ENCODE data around the gene PDP2.
A peak's percentile ranks its signal among the peaks of the same experiment; 100 is the strongest.
"Not testable (repeated sequence)": the region's sequence is repeated elsewhere in the genome, so short reads cannot be mapped to it uniquely, and the experiment has no call there.

Gene PDP2

GRCh38 chr16:66888647-66889615, 8.6 kb downstream of the PDP2 start:
- no peak for DNase-seq

DNA sequence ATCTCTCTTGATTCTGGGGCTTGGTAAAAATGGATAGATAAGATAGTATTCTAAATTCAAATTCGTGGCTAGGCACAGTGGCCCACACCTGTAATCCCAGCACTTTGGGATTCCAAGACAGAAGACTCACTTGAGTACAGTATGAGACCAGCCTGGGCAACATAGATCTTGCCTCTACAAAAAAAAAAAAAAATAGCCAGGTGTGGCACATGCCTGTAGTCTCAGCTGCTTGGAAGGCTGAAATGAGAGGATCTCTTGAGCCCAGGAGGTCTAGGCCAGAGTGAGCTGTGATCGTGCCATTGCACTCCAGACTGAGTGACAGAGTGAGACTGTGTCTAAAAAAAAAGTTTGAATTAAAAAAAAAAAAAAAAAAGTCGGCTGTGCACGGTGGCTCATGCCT, 9.3 kb downstream of the PDP2 start:
- DNase-seq = no peak

DNA sequence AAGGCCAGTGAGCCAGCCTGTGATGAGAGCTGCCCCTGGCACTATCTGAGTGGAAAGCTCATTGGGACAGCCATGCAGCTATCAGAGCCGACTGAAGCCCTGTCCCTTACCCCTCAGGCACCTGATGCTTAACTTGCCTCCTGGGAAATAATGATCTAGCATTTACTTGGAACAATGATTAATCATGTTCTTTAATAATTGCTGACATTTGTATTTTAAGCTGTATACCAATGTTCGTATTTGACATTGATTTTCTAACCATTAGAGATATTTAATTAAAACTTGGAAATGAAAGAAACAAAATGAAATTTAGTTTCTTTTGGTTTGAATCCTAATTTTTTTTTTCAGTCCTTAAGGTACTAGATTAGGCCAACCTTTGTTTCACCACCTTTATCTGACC, 10.5 kb downstream of the PDP2 start:
- no peak for DNase-seq

DNA sequence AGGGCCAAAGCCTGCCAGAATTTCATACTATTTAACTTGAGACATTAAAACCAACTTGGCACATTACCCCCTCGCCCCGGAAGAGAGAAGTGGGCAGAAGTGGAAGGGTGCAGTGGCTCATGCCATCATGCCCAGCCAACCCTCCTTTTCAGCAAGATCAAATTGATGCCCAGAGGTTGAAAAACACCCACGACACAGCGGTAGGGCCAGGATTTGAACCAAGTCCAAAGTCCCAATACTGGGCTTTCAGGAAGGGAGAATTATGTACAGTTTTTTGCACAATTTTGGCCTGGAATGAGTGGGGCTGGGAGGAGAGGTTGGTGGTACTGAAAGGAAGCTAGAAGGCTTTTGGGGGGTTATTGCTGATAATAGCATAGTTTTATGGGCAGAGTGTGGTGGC, 11.0 kb downstream of the PDP2 start:
- no peak for DNase-seq

- DNase-seq = no peak
Observed at GRCh38 chr16:66891797-66892196, 11.5 kb downstream of the PDP2 start.

DNA sequence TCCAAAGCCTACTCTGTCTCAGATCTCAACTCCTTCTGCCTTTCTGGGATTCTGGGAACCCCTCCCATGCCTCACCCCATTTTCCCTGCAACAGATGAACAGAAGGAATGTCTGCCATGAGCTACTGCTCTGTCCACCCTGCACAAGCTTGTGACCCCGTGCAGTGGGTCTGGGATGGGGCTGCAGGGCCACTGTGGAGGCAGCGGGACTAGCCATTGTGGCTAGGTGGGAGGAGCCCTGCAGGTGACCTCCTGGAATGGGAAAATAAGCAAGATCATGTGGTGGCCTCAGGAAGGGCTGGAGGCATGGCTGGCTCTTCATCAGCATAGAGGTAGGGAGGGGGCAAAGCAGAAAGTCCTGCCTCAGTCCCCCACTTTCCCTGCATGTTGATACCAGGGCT, 13.7 kb downstream of the PDP2 start:
- DNase-seq = no peak

- peak; percentile 71 for DNase-seq
Observed at GRCh38 chr16:66894948-66895688, 14.8 kb downstream of the PDP2 start.

DNA sequence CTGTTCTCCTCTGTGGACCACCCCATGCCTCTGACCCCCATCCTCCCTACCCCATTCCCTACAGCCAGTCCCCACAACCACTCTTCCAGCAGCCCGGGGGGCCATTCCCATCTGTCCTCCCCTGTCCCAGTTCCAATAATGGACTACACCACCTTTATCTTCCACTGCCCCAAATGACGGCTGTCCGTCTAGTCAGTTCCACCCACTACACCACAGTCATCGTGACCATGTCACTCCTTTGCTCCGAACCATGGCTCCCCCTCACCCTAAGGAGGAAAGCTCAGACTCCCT, 15.3 kb downstream of the PDP2 start:
- DNase-seq = no peak

DNA sequence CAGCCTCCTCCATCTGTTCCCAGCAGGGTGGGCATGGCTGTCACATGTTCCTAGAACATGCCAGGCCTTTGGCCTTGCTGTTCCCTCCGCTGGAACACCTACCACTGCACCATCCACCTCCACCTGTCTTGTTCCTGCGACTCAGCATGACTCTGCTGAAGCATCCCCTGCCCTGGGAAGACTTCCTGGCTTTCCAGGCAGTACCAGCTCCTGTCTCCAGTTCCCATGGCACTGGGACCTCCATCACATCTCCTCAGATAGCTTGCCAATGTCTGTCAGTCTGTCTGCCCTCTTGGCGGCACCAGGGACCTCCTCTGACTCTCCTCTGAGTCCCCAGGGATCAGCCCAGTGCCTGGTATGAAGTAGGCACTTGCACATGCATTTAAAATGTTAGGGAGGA, 15.7 kb downstream of the PDP2 start:
- no peak for DNase-seq

GRCh38 chr16:66896682-66897081, 16.4 kb downstream of the PDP2 start:
- not testable (repeated sequence) for DNase-seq

DNA sequence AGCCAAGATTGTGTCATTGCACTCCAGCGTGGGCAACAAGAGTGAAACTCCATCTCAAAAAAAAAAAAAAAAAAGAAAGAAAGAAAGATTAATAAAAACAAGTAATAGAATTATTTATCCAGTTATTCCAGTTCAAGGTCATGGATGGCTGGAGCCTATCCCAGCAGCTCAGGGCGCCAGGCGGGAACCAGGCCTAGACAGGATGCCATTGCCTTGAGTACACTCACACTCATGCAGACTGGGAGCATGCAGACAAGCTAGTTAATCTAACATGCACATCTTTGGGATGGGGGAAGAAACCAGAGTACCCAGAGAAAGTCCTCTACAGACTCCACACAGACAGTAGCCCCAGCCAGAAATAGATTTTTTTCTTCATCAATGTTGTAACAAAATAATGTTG, 17.9 kb downstream of the PDP2 start:
- no peak for DNase-seq

- no peak for DNase-seq
Observed at GRCh38 chr16:66898933-66899309, 18.6 kb downstream of the PDP2 start.

GRCh38 chr16:66899310-66899944, 19.1 kb downstream of the PDP2 start:
- peak; percentile 21 for DNase-seq

DNA sequence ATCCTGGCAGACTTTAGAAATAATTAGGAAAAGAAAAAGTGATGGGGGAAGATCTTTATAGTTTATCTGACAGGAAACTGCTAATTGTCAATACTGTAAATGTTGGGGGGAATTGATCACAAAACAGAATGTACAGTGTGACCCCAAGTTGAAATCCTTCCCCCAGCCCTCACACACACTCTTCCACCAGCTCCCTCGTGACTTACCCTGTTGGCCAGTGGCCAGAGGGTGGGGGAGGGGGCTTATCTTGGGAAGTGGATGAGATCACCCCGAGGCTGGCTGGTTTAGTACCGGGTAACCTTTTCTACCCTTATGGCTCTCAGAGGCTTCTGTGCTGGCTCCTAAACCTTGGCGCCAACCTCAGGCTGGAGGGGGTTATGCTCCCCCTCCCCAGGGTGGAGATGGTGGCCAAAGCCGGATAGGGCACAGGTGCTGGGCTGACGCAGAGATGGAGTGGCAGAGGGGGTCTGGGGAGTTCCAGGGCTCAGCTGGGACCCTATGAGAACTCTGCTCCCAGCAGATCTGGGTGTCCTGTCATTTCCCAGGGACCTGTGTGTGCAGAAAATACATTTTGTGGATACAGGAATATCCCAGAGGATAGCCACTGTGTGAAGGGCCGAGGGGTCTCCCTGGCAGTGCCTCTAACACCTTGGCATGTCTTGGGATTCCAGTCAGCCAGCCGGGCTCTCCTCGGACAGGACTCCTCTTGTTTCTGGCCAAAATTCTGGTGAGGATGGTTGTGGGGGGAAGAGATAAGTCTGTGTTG, 19.8 kb downstream of the PDP2 start:
- DNase-seq = peak; percentile 42

GRCh38 chr16:66900721-66901441, 20.6 kb downstream of the PDP2 start:
- DNase-seq = no peak

- DNase-seq = no peak
Observed at GRCh38 chr16:66901626-66902025, 21.3 kb downstream of the PDP2 start.

DNA sequence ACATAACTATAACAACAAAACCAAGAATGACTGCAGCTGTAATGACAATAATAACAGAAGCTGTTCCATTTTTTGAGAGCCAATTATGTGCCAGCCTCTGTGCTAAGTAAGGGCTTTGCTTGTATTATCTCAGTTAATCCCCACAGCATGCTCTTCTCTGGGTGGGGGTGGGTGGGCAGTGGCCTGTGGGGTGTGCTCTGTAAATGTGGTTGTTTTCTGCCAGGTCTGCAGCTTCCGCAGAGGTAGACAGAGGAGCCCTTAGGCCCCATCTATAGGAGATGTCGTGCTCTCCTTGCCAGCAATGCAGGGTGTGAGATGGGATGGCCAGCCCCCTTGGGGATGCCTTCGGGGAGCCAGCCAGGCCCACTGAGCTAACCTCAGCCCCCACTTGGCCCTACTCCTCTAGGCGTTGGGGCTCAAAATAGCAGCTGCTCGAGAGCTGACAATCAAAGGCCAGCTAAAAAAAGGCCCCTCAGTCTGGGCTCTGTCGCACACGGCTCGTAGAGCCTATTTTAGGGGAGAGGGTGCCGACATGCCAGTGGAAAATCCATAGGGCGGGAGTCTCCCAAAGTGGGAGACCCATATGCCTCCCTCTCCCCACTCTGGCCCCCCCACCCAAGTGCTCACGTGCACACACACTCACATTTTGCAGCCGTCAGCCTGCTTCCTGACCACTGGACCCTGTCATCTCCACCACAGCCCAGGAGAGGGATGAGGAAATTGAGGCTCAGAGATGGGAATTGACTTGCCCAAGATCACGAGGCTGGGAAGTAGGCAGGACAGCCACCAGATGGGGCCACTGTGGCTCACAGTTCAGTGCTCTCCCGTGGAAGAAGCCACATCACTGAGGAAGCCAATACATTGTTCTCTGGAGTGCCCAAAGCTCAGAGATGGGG, 22.6 kb downstream of the PDP2 start:
- peak; percentile 28 for DNase-seq

- peak; percentile 40 for DNase-seq
Observed at GRCh38 chr16:66903544-66904427, 23.5 kb downstream of the PDP2 start.

DNA sequence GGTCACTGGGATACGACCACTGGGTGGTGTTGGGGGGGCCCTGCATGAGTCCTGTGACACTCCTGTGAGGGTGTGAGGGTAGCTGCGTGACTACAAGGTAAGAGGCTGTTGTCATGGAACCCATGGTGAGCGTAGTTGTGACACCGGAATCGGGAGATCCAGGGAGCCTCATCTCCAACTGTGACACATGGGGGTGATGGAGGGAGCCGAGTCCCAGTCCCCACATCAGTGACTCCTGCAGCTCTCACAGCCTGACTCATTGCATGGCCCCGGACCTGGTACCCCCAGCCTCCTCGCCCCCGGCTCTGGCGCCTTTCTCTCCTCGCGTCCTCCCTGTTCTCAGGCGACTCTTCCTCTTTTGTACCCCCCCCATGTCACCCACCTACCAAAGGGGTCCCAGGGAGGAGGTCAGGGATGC, 24.1 kb downstream of the PDP2 start:
- peak; percentile 37 for DNase-seq
